ENCODE results near the gene SLC4A2. TPM values are rescaled to one million over a fixed set of nuclear protein-coding genes. Genes with fewer than 3 reads are reported as not detected.

Gene SLC4A2
- total RNA-seq, 2 donors from 2014 or later = 265 to 284 TPM

GRCh38 chr7:151123158-151123821 lies 63.9 kb downstream of the SLC4A2 start:
- H3K4me1 Mint-ChIP-seq = peaks cover 2% of the 10 kb centered on the region
- Histone ChIP-seq H3K27me3 (ENCODE audit: control insufficient read depth, insufficient read depth, low read length, poor library complexity, severe bottlenecking) (no peaks in the 10 kb centered on the region), H3K4me3 (ENCODE audit: low read length) (no peak overlapping the region), H3K9ac (ENCODE audit: extremely low read depth, low read length, poor library complexity, severe bottlenecking) (no peak overlapping the region), H3K4me1 (ENCODE audit: control insufficient read depth, insufficient read depth, low read length) (peaks cover 4% of the 10 kb centered on the region), H3K27ac (ENCODE audit: low read depth, low read length) (no peak overlapping the region), H3K36me3 (ENCODE audit: control insufficient read depth, insufficient read depth, low read length) (peaks cover 31% of the 10 kb centered on the region), H3K9me3 (ENCODE audit: control insufficient read depth, low read length) (no peaks in the 10 kb centered on the region)
- DNase-seq = no peak
- H3K9me3 Mint-ChIP-seq = no peaks in the 10 kb centered on the region
- no peak overlapping the region for H3K4me3 Mint-ChIP-seq
- peak overlapping the region; percentile 72 for H3K27ac Mint-ChIP-seq
- peaks cover 4% of the 10 kb centered on the region for H3K27me3 Mint-ChIP-seq (ENCODE audit: insufficient read depth)
- TF ChIP-seq, protein P1, sequence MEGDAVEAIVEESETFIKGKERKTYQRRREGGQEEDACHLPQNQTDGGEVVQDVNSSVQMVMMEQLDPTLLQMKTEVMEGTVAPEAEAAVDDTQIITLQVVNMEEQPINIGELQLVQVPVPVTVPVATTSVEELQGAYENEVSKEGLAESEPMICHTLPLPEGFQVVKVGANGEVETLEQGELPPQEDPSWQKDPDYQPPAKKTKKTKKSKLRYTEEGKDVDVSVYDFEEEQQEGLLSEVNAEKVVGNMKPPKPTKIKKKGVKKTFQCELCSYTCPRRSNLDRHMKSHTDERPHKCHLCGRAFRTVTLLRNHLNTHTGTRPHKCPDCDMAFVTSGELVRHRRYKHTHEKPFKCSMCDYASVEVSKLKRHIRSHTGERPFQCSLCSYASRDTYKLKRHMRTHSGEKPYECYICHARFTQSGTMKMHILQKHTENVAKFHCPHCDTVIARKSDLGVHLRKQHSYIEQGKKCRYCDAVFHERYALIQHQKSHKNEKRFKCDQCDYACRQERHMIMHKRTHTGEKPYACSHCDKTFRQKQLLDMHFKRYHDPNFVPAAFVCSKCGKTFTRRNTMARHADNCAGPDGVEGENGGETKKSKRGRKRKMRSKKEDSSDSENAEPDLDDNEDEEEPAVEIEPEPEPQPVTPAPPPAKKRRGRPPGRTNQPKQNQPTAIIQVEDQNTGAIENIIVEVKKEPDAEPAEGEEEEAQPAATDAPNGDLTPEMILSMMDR (conservative IDR thresholded peaks at IDR 0.05) = no peak
- 93 to 96% methylated on average over 23 to 50 of the region's 50 CpGs for WGBS, 2 experiments (ENCODE audit: insufficient coverage in 1 of 2, insufficient read length in 1 of 2)
- H3K36me3 Mint-ChIP-seq (ENCODE audit: low read depth) = peaks cover 57% of the 10 kb centered on the region

DNA sequence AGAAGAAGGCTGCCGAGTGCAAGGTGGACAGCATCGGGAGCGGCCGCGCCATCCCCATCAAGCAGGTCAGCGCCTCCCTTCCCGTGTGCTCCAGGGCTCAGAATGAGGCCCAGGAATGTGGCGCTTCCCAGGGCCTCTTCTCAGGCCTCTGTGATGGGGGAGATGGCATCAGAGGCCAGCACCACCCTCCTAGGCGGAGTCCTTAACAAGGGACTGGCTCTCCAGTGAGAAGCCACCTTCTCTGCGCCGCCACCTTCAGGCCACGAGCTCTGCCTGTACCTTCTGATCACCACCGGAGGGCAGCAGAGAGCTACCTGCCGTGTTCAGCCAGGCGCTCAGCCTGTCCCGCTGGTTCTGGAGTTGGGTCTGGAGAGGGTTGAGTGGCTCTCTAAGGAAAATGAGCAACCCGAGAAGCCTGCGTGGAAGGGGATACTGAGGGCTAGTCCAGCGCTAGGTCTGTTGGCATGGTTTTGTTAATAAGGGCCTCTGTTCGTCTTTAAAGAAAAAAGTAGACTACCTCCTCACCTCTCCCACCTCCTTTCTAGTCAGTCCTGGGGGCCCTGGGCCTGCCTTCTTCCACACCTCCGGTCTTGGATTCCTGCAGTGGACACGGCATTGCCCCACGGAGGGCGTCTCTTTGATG lies 64.6 kb downstream of the SLC4A2 start:
- Histone ChIP-seq H3K27me3 (ENCODE audit: control insufficient read depth, insufficient read depth, low read length, poor library complexity, severe bottlenecking) (no peaks in the 10 kb centered on the region), H3K36me3 (ENCODE audit: control insufficient read depth, insufficient read depth, low read length) (peaks cover 32% of the 10 kb centered on the region), H3K9me3 (ENCODE audit: control insufficient read depth, low read length) (no peaks in the 10 kb centered on the region), H3K4me3 (ENCODE audit: low read length) (no peak overlapping the region), H3K4me1 (ENCODE audit: control insufficient read depth, insufficient read depth, low read length) (peaks cover 4% of the 10 kb centered on the region), H3K27ac (ENCODE audit: low read depth, low read length) (no peak overlapping the region), H3K9ac (ENCODE audit: extremely low read depth, low read length, poor library complexity, severe bottlenecking) (no peak overlapping the region)
- Mint-ChIP-seq H3K4me3 (no peak overlapping the region), H3K4me1 (peaks cover 2% of the 10 kb centered on the region), H3K36me3 (ENCODE audit: low read depth) (peaks cover 56% of the 10 kb centered on the region), H3K27me3 (ENCODE audit: insufficient read depth) (peaks cover 4% of the 10 kb centered on the region), H3K9me3 (no peaks in the 10 kb centered on the region), H3K27ac (peak overlapping the region; percentile 72)
- TF ChIP-seq, protein P1 (conservative IDR thresholded peaks at IDR 0.05) = peak; percentile 99
- 43 to 44% methylated on average over 19 to 24 of the region's 24 CpGs for WGBS, 2 experiments (ENCODE audit: insufficient coverage in 1 of 2, insufficient read length in 1 of 2)
- peak; percentile 98 for DNase-seq

- Histone ChIP-seq H3K4me1 (ENCODE audit: control insufficient read depth, insufficient read depth, low read length) (peaks cover 4% of the 10 kb centered on the region), H3K9ac (ENCODE audit: extremely low read depth, low read length, poor library complexity, severe bottlenecking) (no peak overlapping the region), H3K9me3 (ENCODE audit: control insufficient read depth, low read length) (no peaks in the 10 kb centered on the region), H3K27ac (ENCODE audit: low read depth, low read length) (no peak overlapping the region), H3K36me3 (ENCODE audit: control insufficient read depth, insufficient read depth, low read length) (peaks cover 31% of the 10 kb centered on the region), H3K27me3 (ENCODE audit: control insufficient read depth, insufficient read depth, low read length, poor library complexity, severe bottlenecking) (no peaks in the 10 kb centered on the region), H3K4me3 (ENCODE audit: low read length) (no peak overlapping the region)
- Mint-ChIP-seq H3K27ac (no peak overlapping the region), H3K4me3 (no peak overlapping the region), H3K27me3 (ENCODE audit: insufficient read depth) (peaks cover 4% of the 10 kb centered on the region), H3K4me1 (peaks cover 2% of the 10 kb centered on the region), H3K9me3 (no peaks in the 10 kb centered on the region), H3K36me3 (ENCODE audit: low read depth) (peaks cover 50% of the 10 kb centered on the region)
- TF ChIP-seq, protein P1 (conservative IDR thresholded peaks at IDR 0.05) = no peak
- no peak for DNase-seq
- WGBS, 2 experiments (ENCODE audit: insufficient coverage in 1 of 2, insufficient read length in 1 of 2) = 93 to 100% methylated on average over 1 to 7 of the region's 7 CpGs
Observed at GRCh38 chr7:151124481-151124880, 65.1 kb downstream of the SLC4A2 start.
